HG03342 (cell line): ENCODE measurements around the gene GINS1.

ENCODE experiments used
- ATAC-seq: cut with Tn5 transposase; IDR thresholded peaks from one replicate; pipeline ENCODE4 v1.9.1; 2021; ENCODE audit warnings: mild to moderate bottlenecking, moderate library complexity; ENCODE audit not compliant: unreplicated experiment

The GINS1 gene

DNA sequence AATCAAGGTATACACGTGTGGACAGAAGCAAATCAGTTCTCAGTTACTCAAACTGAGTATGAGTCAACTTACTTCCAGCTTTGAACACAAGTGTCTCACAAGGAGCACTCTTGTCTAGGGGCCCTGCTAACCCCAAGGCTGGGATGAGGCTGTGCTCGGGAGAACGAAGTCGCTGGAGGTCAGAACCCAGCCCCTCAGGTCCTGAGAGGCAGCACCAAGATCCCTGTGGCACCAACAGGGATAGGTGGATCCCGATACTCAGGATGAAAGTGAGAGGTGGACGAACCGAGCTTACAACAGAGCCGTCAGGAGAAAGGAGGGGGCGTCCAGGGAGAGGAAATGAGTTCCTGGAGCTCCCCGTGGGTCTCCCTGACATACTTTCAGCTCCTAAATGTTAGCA lies 85.7 kb downstream of the GINS1 start:
- ATAC-seq = no peak

GRCh38 chr20:25493748-25494505 lies 86.5 kb downstream of the GINS1 start:
- ATAC-seq = no peak

DNA sequence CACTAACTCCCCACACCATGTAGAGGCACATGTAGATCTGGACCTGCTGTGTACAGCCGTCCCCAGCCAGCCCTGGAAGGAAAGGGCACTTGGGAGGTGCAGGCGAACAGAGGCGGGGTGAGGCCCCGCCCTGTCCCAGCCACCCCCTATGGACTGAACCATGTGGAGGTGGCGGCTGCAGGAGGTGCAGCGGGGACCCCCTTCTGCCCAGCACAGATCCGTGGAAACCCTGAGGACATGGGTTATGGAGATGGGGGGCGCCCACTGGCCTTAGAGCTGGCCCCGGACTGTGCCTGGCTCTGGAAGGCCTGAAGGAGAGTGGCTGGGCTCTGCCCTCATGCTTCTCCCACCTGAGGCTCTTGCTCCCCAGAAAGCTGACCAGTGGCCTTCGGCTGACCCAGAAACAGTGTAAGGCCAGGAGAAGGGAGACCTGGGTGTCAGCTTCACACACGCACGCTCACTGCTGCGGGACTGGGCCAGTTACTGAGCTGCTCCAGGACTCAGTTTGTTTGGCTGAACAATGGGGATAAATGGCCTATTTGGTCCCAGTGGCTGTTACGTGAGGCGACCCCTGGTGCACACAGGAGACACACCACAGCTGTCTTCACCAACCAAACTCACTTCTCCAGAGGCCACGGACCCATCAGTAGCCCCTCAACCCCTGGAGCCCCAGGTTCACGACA lies 87.2 kb downstream of the GINS1 start:
- ATAC-seq = no peak

DNA sequence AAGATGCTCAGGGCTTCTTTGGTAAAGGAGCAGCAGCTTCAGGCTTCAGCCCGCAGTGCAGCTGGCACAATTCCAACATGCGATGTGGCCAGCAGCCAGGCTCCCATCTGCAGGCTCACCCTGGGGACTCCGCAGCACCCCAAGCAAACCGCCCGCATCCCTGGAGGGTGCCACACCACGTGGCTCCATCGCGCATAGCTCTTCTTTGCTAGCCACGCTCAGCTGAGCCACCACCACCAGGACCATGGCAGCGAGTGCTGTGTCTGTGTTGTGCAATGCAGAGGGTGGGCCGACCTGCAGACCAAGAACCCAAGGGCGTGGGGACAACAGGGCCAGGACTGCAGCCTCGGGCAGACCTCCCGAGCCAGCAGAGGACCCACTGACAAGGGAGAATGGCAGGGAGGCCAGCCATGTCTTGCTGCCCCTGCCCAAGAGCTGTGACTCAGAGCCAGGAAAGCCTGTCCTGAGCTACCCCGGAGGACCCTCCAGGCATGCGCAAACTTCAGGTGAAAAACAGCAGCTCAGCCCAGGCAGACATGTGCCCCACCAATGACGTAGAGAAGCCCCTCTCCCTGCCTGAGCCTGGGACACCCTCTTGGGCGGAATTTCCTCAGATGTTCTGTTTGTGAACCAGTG lies 87.8 kb downstream of the GINS1 start:
- ATAC-seq = no peak

- ATAC-seq = no peak
Observed at GRCh38 chr20:25496165-25496967, 88.9 kb downstream of the GINS1 start.

- no peak for ATAC-seq
Observed at GRCh38 chr20:25496968-25497401, 89.5 kb downstream of the GINS1 start.

GRCh38 chr20:25497586-25498279 lies 90.3 kb downstream of the GINS1 start:
- no peak for ATAC-seq
